Activated CD8-positive, alpha-beta memory T cell treated with anti-CD3 and anti-CD28 coated beads for 24 hours (primary cell): ENCODE results near the gene CA5B.
A peak's percentile ranks its signal among the peaks of the same experiment; 100 is the strongest.
"Not testable (repeated sequence)": the region's sequence is repeated elsewhere in the genome, so short reads cannot be mapped to it uniquely, and the experiment has no call there.

Source experiments
- DNase-seq: peaks from one replicate; pipeline ENCODE4 v3.0.0-alpha.2; 2020

The CA5B gene

GRCh38 chrX:15737959-15738902 is at the start of gene CA5B:
CA5B (plus strand) TSS chrX:15738270; CDS start chrX:15750024, 11,754 bp downstream.
- peak; percentile 100 for DNase-seq

- no peak for DNase-seq
Observed at GRCh38 chrX:15694941-15695451, 43.1 kb upstream of the CA5B start.

- no peak for DNase-seq
Observed at GRCh38 chrX:15696516-15696915, 41.6 kb upstream of the CA5B start.

GRCh38 chrX:15702488-15703371 is 35.3 kb upstream of the CA5B start:
- no peak for DNase-seq

- DNase-seq: not testable (repeated sequence)
Observed at GRCh38 chrX:15703809-15704208, 34.3 kb upstream of the CA5B start.

GRCh38 chrX:15704273-15704672 is 33.8 kb upstream of the CA5B start:
- DNase-seq: not testable (repeated sequence)

GRCh38 chrX:15714529-15714928 is 23.5 kb upstream of the CA5B start:
- no peak for DNase-seq

- no peak for DNase-seq
Observed at GRCh38 chrX:15718283-15718970, 19.6 kb upstream of the CA5B start.

GRCh38 chrX:15719324-15719968 is 18.6 kb upstream of the CA5B start:
- no peak for DNase-seq

- no peak for DNase-seq
Observed at GRCh38 chrX:15721911-15722310, 16.2 kb upstream of the CA5B start.

GRCh38 chrX:15723887-15724517 is 14.1 kb upstream of the CA5B start:
- DNase-seq: no peak

- DNase-seq: no peak
Observed at GRCh38 chrX:15724911-15725310, 13.2 kb upstream of the CA5B start.

- DNase-seq: not testable (repeated sequence)
Observed at GRCh38 chrX:15731368-15731767, 6.7 kb upstream of the CA5B start.

GRCh38 chrX:15737190-15737958 is 696 bp upstream of the CA5B start:
- DNase-seq: no peak

- no peak for DNase-seq
Observed at GRCh38 chrX:15739886-15740285, 1.8 kb downstream of the CA5B start.

- DNase-seq: no peak
Observed at GRCh38 chrX:15744181-15744867, 6.3 kb downstream of the CA5B start.

- DNase-seq: no peak
Observed at GRCh38 chrX:15745179-15745578, 7.1 kb downstream of the CA5B start.

- not testable (repeated sequence) for DNase-seq
Observed at GRCh38 chrX:15746651-15747050, 8.6 kb downstream of the CA5B start.

- no peak for DNase-seq
Observed at GRCh38 chrX:15747626-15748173, 9.6 kb downstream of the CA5B start.

GRCh38 chrX:15748841-15749240 is 10.8 kb downstream of the CA5B start:
- no peak for DNase-seq
